Measurements from ENCODE around the gene BPIFB6.

The BPIFB6 gene

GRCh38 chr20:33081411-33082154 is 50.1 kb downstream of the BPIFB6 start:
- no peak for TF ChIP-seq GATA3 (IDR thresholded peaks at IDR 0.05; ENCODE audit: low read depth, low read length)
- TF ChIP-seq GATA2 (IDR thresholded peaks at IDR 0.05; ENCODE audit: low read depth, low read length): no peak

- TF ChIP-seq GATA3 (IDR thresholded peaks at IDR 0.05; ENCODE audit: low read depth, low read length) (no peak), GATA2 (IDR thresholded peaks at IDR 0.05; ENCODE audit: low read depth, low read length) (no peak)
These were observed 51.1 kb downstream of the BPIFB6 start for GRCh38 chr20:33082546-33082945.

- TF ChIP-seq GATA3 (IDR thresholded peaks at IDR 0.05; ENCODE audit: low read depth, low read length): no peak
- no peak for TF ChIP-seq GATA2 (IDR thresholded peaks at IDR 0.05; ENCODE audit: low read depth, low read length)
These were observed 52.3 kb downstream of the BPIFB6 start for GRCh38 chr20:33083544-33084340.

GRCh38 chr20:33084722-33085121 is 53.3 kb downstream of the BPIFB6 start:
- TF ChIP-seq GATA2 (IDR thresholded peaks at IDR 0.05; ENCODE audit: low read depth, low read length) (no peak), GATA3 (IDR thresholded peaks at IDR 0.05; ENCODE audit: low read depth, low read length) (no peak)

GRCh38 chr20:33086052-33086722 is 54.7 kb downstream of the BPIFB6 start:
- TF ChIP-seq GATA3 (IDR thresholded peaks at IDR 0.05; ENCODE audit: low read depth, low read length) (no peak), GATA2 (IDR thresholded peaks at IDR 0.05; ENCODE audit: low read depth, low read length) (no peak)

GRCh38 chr20:33091147-33091546 is 59.7 kb downstream of the BPIFB6 start:
- TF ChIP-seq GATA3 (IDR thresholded peaks at IDR 0.05; ENCODE audit: low read depth, low read length) (no peak), GATA2 (IDR thresholded peaks at IDR 0.05; ENCODE audit: low read depth, low read length) (no peak)

GRCh38 chr20:33091693-33092092 is 60.2 kb downstream of the BPIFB6 start:
- no peak for TF ChIP-seq GATA3 (IDR thresholded peaks at IDR 0.05; ENCODE audit: low read depth, low read length)
- TF ChIP-seq GATA2 (IDR thresholded peaks at IDR 0.05; ENCODE audit: low read depth, low read length): no peak

- TF ChIP-seq GATA3 (IDR thresholded peaks at IDR 0.05; ENCODE audit: low read depth, low read length) (no peak), GATA2 (IDR thresholded peaks at IDR 0.05; ENCODE audit: low read depth, low read length) (no peak)
These were observed 60.9 kb downstream of the BPIFB6 start for GRCh38 chr20:33092361-33092760.

DNA sequence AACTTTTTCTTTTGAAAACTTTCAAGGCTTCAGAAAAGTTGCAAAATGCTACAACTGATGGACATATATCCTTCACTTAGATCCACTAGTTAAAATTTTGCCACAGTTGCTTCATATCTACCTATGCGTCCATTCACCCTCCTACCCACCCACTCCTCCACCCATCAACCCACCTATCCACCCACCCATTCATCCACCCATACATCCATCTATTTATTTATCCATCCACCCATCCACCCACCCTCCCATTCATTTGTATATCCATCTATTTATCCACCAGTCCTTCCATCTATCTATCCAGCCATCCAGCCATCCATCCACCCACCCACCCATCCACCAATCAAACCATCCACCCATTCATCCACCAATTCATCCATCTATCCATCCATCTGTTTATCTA is 61.6 kb downstream of the BPIFB6 start:
- TF ChIP-seq GATA2 (IDR thresholded peaks at IDR 0.05; ENCODE audit: low read depth, low read length) (no peak), GATA3 (IDR thresholded peaks at IDR 0.05; ENCODE audit: low read depth, low read length) (no peak)

GRCh38 chr20:33093582-33093981 is 62.1 kb downstream of the BPIFB6 start:
- TF ChIP-seq GATA2 (IDR thresholded peaks at IDR 0.05; ENCODE audit: low read depth, low read length): no peak
- TF ChIP-seq GATA3 (IDR thresholded peaks at IDR 0.05; ENCODE audit: low read depth, low read length): no peak

Measured in SH-SY5Y (cell line).